HL-60 (cell line): ENCODE data around the gene DUSP19.

Source experiments
- DNase-seq, 2 experiments: peaks; one replicate each; pipeline ENCODE4 v3.0.0-alpha.2; 2010 to 2020; ENCODE audit warnings: low read depth in 1 of 2, low spot score in 1 of 2
- H3K27ac ChIP-seq: fragments of 250-450 bp; sonication (Bioruptor Pico); replicated peaks from 2 replicates; pipeline ENCODE4 v1.5.1; 2020; ENCODE audit warnings: mild to moderate bottlenecking, moderate library complexity
- H3K27me3 ChIP-seq: fragments of 250-450 bp; sonication (Bioruptor Pico); 2 replicates; pipeline ENCODE4 v1.5.1; 2021; ENCODE audit warnings: mild to moderate bottlenecking, moderate library complexity; ENCODE audit not compliant: insufficient read depth, poor library complexity, severe bottlenecking
- H3K4me3 ChIP-seq: replicated peaks from 2 replicates; pipeline ENCODE4 v1.5.1; 2011; ENCODE audit warnings: mild to moderate bottlenecking, control low read depth, low read length; ENCODE audit not compliant: insufficient read depth
- CTCF ChIP-seq: IDR thresholded peaks from one replicate; pipeline ENCODE4 v1.5.1; 2011; ENCODE audit warnings: low read length, control low read depth, inconsistent platforms; ENCODE audit not compliant: insufficient read depth
- GABPA ChIP-seq: IDR thresholded peaks from 2 replicates; pipeline ENCODE4 v1.6.1; 2012; ENCODE audit warnings: low read depth
- POLR2AphosphoS5 ChIP-seq: IDR thresholded peaks from 2 replicates; pipeline ENCODE4 v1.6.1; 2012; ENCODE audit warnings: low read depth
- REST ChIP-seq: IDR thresholded peaks from 2 replicates; pipeline ENCODE4 v1.6.1; 2012; ENCODE audit warnings: low read depth; ENCODE audit not compliant: insufficient replicate concordance
- SPI1 ChIP-seq: IDR thresholded peaks from 2 replicates; pipeline ENCODE4 v1.6.1; 2012; ENCODE audit warnings: low read depth, mild to moderate bottlenecking, borderline replicate concordance

The DUSP19 gene

GRCh38 chr2:183033951-183034350 lies 44.6 kb upstream of the DUSP19 start:
- TF ChIP-seq REST (no peak), GABPA (no peak), SPI1 (no peak), CTCF (no peak), POLR2AphosphoS5 (no peak)
- no peak for DNase-seq
- Histone ChIP-seq H3K4me3 (no peak overlapping the region), H3K27ac (no peak overlapping the region), H3K27me3 (peaks cover 51% of the 10 kb centered on the region)

- no peak for DNase-seq
- TF ChIP-seq REST: no peak
- TF ChIP-seq GABPA: no peak
- no peak for TF ChIP-seq POLR2AphosphoS5
- no peak for TF ChIP-seq CTCF
- TF ChIP-seq SPI1: no peak
- Histone ChIP-seq H3K27me3 (peaks cover 59% of the 10 kb centered on the region), H3K27ac (no peak overlapping the region), H3K4me3 (no peak overlapping the region)
These were observed 43.7 kb upstream of the DUSP19 start for GRCh38 chr2:183034806-183035205.

DNA sequence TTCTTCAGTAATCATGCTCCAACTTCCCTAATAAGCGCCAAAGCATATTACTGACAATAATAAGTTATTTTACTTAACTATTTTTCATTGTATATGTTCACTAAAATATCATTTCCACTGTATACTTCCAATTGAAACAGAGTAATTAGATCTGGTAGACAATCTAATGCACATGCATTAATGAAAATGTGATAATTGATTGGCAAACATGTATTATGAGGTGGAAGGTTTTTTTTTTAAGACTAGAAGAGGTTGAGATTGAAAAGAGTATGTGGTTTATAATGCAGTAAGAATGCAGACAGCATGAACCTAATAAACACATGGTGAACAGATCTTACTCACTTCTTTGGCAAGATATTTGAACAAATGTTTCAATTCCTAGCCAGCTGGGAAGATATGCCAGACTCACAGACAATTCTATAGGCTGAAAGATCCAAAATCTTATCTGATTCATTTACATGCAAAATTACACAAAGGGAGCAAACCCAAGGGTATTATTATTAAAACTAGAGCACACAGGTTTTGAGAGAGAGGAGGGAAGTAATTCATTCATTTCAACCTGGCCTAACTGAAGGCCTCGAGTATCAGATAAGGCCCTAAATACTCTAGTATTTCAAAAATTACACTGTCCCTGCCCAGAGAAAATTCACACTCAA lies 43.1 kb upstream of the DUSP19 start:
- Histone ChIP-seq H3K4me3 (no peak overlapping the region), H3K27ac (no peak overlapping the region), H3K27me3 (peaks cover 64% of the 10 kb centered on the region)
- DNase-seq: no peak
- no peak for TF ChIP-seq CTCF
- no peak for TF ChIP-seq GABPA
- TF ChIP-seq SPI1: no peak
- no peak for TF ChIP-seq POLR2AphosphoS5
- no peak for TF ChIP-seq REST
